GM18502 (cell line): ENCODE results near the gene ZKSCAN5.

ENCODE experiments used
- ATAC-seq: cut with Tn5 transposase; IDR thresholded peaks from one replicate; pipeline ENCODE4 v1.9.1; 2021; ENCODE audit warnings: mild to moderate bottlenecking; ENCODE audit not compliant: unreplicated experiment, poor library complexity

ZKSCAN5 gene

DNA sequence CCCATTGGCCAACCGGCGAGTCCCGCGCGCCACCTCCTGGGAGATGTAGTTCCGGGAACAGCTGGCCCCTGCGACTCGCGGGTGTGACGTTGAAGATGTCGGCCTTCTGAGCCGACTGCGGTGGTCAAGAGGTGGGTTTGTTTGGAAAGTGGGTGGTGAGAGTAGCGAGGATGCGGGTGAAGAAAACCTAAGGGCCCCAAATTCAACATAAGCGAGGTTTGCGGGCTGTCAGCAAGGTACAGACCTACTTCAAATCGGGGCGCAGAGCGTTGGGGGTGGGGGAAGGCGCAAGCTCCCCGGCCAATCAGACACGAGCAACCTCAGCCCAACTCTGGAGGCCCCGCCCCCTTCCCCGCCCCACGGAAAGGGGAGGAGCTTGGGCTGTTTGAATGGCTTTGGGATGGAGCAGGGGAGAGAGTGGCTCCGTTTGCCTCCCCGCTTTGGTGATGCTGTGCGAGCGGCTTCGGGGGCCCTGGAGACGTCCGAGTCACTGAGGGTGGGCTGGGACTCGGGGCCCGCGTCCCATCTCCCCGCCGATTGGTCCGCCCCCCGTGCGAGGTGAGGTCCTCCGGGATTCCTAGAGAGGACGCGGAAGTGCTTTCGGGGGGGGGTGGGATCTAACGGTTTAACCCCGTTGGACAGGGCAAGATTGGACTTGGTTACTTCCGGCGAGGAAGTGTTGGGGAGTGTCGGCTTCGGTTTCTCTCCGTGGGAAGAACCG lies at the start of gene ZKSCAN5:
Gene ZKSCAN5, plus strand, starts transcription at position 60 of the 721 bp plus-strand sequence. CDS start 1,383 bp downstream, outside the sequence.
- peak; percentile 83 for ATAC-seq

DNA sequence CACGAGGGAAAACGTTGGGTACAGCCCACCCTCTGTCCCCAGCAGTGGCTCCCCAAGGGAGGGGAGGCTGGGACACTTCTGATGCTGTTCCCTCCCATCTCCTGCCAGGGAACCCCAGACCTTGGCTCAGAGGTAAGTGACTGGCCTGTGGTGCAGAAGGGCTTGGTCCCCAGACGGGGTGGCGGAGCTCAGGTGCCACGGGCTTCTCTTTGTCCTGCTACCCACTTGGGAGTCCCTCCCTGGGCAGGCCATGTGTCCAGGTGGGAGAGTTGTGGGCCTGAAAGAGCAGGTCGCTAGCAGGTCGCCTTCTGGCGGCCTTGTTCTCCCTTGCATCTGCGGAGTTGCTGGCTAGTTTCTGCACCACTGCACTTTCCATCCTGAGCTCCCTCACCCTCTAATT lies 48.6 kb upstream of the ZKSCAN5 start:
- no peak for ATAC-seq

DNA sequence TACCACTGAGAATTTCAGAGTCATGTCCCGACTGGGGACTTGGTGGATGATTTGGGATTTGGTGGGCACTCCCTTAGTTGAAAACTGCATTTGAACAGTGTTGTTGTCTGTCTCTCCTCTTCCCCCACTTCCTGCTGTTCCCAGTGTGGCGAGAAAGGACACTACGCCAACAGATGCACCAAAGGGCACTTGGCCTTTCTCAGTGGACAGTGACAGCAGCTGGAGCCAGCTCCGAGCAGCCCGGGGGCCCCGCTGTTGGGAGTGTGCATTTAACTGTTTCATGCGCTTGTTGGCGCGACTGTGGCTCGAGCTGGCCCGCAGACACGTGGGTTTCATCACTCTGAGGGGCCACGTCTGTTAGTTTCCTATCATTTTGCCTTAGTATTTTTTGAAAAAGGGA lies 48.2 kb upstream of the ZKSCAN5 start:
- no peak for ATAC-seq

DNA sequence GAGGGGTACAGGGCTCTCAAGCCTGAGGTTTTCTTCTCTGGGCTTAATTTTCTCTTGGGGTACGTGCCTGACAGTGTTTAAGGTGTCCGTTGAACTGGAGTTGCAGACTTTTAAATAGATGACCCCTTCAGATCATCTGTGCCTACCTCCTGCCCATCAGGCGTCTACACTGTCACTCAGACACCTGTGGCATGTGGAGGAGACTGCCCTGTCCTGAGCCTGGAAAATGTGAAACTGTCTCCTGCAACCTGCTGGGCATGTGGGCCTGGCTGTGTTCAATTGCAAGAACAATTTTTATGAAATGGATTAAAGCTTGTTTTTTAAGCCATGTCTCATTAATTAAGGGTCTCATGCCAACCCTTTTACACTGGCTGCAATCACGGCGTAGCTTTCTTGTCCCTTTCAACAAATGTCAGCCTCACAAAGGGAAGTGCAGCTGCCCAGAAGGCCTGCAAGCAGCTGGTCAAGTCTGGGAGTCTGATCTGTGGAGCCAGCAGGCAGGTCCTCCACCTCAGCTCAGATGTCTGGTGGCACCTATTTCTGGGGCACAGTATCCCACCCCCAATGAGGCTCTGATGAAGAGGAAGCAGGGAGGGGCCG lies 47.3 kb upstream of the ZKSCAN5 start:
- ATAC-seq: no peak

DNA sequence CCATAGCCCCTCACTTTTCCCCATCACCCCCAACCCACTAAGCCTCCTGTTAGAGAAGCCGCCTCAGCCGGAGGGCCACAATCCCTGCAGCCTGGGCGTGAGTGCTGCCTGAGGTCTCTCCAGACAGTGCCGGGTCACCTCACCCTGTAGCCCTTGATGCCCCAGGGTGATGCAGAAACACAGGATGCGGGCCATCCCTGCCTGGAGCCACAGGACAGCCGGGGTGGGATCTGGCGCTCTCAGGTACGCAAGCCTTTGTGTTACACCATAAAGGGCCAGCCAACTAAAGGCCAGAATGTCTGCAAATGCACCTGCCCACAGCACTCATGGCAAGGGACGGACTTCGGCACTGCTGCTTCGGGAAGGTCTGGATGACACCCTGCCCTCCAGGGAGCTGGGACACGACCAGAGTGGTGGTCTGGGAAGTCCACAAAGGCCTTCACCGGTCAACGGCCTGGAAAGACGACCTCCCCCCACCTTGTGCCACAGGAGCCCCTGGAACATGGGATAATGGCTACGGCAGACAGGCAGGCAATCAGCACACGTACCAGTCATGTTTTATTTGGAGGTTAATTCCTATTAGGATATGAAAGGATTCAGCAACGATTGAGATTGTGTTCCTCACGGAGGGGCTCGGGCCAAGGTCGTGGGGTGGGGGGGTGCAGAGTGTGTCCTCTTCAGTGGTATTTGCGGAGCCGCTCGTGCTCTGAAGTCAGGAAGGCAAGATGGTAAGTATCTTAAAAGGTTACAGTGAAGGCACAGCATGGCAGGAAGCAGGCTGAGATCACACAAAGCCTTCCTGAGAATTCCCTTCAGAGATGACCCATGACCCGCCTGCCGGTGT lies 46.6 kb upstream of the ZKSCAN5 start:
- ATAC-seq: no peak

DNA sequence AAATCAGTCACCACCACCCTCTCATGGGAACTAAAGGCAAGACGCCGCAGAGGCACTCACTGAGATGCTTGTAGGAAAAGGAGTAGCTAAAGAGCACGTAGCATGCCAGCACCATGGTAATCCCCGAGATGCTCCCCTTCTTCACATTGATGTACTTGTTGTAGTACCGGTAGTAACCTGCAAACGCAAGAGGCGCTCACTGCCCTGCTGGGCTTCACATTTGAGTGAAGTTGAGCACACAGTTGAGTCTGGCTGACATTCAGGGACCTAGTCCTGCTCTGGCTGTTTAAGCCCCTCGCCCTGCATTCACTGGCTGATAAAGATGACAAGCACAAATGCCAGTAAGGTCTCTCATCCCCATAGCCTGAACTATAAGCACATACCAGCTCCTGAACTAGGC lies 45.4 kb upstream of the ZKSCAN5 start:
- no peak for ATAC-seq

DNA sequence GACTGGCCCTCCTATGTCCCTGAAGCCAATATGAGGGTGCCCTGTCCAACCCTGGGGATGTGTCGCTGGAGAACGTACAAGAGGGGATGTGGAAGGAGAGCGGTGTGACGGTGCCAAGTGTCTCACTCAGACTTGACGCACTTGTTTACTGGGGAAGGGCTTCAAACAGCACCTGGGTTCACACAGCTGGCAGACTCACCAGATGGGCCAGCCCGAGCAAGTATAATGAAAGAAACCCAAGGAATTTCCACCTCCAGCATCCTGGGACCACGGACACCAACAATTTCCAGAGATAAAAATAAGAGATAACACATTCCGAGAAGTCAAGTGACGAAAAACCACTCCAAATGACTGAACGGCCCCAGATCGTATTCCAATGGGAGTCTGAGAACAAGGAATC lies 43.8 kb upstream of the ZKSCAN5 start:
- no peak for ATAC-seq

DNA sequence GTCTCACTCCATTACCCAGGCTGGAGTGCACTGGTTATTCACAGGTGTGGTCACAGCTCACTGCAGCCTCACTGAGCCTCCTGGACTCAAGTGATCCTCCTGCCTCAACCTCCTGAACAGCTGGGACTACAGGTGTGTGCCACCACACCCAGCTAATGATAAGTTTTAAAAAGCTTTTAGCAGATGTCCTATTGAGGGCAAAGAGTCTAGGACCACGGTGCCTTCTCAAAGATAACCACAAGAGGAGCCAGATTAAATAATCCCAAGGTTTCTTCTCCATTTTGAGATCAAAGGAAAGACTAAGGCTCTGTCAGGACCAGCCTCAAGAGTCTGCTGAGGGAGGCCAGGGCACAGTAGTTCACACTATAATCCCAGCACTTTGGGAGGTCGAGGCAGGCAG lies 43.2 kb upstream of the ZKSCAN5 start:
- no peak for ATAC-seq

DNA sequence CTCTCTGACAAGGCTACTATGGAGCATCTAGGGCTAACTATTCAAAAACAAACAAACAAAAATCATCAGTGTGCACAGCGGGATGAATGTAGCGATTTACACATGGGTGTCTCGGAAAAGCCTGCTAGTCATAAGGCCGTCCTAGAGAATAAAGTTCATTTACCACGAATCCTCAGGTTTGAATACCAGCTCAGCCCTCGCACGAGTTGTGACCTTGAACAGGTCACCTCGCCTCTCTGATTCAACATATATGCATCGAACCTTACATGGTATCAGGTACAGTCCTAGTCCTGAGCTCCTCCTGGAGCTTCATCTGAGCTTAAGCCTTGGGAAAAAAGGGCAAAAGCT lies 39.1 kb upstream of the ZKSCAN5 start:
- no peak for ATAC-seq

DNA sequence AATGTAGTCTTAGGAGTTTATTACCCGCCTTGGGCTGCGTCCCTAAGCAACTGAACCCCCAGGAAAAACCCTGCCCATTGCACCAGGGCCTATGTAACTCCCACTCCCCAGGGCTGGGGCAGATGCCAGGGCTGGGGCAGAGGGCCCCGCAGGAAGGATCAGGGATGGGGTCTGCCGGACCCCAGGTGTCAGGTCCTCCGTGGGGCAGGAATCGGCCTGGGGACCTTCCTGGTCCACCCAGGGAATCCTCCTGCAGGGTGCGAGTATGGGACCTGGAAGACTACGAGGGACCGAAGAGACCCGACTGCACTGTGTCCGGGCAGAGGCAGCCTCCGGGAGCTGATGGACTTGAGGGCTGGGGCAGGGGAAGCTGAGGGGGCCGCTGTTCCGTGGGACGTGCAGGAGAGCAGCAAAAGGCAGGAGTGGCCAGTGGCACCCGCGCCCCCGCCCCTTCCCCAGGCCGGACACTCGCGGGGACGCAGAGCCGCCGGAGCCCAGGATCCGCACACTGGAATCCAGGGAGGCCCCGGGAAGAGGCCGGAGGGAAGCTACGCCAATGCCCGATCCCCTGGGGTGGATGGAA lies 36.0 kb upstream of the ZKSCAN5 start:
- no peak for ATAC-seq

DNA sequence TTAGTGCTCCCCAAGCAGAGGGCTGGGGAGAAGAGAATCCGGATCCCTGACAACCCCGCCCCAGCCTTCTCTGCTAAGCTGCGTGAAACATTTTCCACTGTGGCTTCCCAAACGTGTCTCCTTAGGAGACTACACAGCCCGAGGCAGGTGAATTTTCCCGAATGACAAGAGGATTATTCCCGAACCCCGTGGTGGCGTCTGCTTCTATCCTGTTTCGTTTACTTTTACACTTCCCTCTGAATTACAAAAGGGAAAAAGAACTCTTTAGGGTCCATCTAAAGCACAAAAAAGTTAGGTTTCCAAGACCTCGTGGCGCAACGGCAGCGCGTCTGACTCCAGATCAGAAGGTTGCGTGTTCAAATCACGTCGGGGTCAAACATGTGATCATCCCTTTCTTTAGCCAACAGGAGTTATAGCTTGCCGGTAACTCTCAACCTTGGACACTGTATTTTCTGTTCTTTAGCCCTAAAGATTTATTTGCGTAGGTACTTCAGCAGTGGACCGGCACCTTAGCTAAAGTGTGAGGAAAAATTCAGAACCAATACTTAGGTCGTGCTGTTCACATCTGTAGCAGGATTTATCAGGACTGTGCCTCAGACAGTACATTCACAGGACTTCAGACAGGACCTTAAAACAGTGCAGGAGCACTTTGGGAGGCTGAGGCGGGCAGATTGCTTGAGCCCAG lies 34.9 kb upstream of the ZKSCAN5 start:
- ATAC-seq: no peak

DNA sequence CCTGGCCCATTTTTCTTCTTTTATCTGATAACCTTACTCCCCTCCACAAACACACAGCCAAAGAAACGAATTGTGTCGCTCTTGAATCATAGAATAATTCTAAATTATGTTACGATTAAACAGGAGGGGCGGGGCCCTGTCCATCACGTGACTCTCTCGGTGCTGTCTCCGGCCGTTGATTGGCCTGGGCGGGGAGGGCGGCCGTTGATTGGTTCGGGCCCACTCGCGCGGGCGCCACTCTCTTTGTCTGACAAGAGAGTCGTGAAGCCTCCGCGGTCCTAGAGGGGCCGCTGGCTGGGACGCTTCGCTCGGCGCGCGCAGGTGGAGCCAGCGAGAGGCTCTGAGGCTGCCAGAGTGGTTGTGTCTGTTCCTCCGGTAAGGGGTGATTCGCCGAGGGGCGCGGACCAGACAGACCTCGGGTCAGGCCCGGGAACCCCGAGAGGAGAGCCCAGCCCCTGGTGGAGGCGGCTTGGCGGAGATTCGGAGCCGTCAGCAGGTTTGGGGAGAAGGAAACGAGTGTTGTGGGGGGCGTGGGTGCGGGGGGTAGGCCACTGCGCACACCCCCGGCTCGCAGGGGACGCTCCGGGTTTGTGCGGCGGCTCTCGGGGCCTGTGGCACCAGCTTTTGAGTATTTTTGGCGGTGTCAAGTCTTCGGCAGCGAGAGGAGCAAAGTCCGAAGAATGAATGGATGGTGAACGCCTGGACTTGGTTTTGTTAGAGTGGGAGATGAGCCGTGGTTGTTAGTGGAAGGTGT lies 31.7 kb upstream of the ZKSCAN5 start, which contains the start of gene ZNF789:
Gene ZNF789, plus strand, starts transcription at position 330 of the 754 bp plus-strand sequence. CDS start 3,567 bp downstream, outside the sequence.
- peak; percentile 97 for ATAC-seq

DNA sequence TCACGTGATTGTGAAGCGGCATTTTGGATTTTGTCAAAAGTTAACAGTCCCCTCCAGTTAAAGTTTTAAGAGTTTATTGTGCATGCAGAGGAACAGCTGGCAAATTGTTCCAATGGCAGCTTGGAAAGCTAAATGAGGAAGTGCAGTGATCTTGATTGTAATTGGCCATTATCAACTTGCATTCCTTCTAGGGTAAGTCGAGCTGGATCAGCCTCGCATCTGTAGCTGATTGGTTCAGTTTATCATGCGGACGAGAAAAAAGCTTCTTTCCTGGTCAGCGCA lies 31.2 kb upstream of the ZKSCAN5 start:
- ATAC-seq: no peak

DNA sequence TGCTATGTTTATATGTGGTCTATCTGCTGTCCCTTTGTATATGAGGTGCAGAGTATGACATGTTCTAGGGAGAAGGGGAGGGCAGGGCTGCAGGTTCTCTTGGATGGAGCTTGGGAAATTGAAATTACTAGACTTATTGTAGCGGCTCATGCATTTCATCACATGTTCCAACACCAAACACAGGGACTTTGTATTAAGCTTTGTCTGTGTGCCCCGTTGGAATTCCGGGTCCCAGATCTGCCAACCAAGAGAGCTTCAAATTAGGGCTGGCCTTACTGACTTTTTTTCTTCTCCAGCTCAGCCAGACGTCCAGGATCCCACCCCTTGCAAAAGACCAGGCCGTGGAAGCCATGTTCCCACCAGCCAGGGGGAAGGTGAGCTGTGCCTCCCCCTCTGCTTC lies 28.4 kb upstream of the ZKSCAN5 start:
- ATAC-seq: no peak

DNA sequence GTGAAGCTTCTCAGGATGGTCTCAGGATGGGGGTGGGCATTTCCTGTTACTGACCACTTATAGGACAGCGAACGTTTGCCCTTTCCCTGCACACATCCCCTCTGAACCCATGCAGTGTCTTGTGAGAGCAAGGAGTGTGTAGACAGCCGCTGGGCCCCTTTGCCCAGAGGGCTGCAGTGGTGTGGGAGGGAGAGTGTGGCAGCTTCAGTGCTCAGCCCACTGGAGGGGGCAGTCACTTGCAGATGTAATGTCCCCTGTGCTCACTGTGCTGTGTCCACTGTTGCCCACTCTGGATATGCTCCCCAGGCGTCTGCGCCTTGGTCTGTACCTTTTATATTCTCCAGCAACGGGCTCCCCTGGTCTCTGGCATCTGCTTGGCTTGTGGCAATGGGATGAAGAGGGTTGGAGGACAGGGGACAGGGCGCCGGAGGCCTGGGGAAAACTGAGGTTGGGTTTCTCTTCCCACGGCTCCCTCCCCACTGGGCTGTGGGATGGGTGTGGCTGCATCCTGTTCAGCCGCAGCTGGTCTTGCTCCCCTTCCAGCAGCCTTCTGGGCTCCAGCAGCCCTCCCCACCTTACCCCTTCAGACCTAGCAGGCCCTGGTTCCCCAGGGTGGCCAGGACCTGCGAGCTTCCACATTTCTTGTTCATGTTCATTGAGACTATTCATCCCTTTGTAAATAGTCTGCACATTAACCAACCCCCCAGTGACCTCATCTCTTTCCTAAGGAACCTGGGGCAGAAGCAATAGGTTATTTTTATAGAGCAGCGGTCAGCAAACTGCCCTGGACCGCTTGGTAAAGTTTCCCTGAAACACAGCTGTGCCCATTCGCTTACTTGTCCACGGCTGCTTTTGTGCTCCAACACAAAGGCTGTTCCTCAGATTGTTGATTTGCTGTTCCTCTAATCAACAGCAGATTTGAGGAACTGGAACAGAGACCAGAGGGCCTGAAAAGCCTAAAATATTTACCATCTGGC lies 25.7 kb upstream of the ZKSCAN5 start:
- no peak for ATAC-seq

DNA sequence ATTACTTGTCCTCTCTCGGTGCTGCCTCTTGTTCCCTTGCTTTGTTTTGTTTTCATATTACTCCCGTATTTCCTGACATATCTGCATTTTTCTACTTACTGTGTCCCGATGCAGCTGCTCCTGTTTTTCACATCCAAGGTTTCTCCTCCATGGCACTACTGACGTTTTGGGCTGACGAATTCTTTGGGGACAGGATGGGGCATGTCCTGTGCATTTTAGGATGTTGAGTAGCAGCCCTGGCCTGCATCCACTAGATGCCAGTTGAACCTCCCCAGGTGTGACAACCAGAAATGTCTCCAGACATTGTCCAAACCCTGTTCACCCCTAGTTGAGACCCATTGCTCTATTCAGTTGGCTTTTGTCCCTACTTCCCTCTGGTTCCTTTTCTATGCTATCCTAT lies 19.4 kb upstream of the ZKSCAN5 start:
- ATAC-seq: no peak

DNA sequence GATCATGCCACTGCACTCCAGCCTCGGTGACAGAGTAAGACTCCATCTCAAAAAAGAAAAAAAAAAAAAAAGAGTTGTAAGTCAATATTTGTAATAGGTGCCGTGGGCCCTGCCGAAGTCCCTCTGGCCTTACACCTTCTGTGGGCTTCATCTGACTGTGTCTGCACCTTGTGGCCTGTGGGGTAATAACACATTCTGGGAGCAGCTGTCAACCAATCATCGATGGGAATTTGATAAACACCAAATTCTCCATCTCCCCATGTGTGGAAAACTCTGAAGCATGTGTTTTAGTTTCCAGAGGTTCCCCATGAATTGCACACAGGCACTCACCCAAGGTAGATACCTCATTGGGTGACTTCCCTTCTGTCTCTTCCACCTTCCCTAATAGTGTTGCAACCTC lies 15.2 kb upstream of the ZKSCAN5 start:
- ATAC-seq: no peak

DNA sequence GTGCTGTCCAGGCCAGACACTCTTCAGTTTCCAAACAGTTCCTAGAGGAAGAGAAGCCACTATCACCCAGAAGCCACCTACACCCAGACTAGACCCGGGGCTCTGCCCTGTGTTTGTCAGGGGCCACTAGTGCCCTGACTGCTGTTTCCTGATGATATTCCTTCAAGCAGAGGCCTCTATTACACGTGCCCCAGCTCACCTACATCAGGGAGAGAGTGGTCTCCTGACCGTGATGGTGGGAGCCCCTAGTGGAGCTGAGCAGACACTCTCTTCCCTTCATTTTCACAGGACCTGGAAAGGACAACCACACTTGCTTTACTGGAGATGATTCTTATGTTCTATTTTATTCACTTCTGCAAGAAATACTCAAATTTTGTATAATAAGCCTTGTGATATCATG lies 13.6 kb upstream of the ZKSCAN5 start:
- ATAC-seq: no peak

DNA sequence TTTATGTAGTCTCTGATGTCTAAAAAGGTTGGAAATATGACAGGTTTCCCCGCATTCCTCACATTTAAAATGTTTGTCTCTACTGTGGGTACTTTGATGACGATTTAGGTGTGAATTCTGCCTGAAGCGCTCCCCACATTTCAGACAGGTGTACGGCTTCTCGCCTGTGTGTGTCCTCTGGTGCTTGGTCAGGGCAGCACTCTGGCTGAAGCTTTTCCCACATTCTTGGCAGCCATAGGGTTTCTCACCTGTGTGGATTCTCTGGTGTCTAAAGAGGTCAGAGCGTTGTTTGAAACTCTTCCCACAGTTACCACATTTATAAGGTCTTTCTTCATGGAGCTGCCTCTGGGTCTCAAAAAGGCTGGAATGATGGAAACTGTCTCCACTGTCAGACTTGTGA lies 10.6 kb upstream of the ZKSCAN5 start:
- no peak for ATAC-seq
